DOHH2 (cell line): Measurements from ENCODE around the gene ETDC.
"Not testable (repeated sequence)": the region's sequence is repeated elsewhere in the genome, so short reads cannot be mapped to it uniquely, and the experiment has no call there.

ENCODE experiments used
- H3F3A ChIP-seq: fragments of 200-600 bp; sonication (generic), shearing (Covaris generic); 2 replicates; pipeline ENCODE4 v1.6.0; 2016; ENCODE audit warnings: antibody characterized with exemption, mild to moderate bottlenecking; ENCODE audit not compliant: control insufficient read depth, insufficient read depth
- H3K27ac ChIP-seq: fragments of 200-600 bp; sonication (generic); 2 replicates; pipeline ENCODE4 v1.5.1; 2014; ENCODE audit warnings: low read depth, mild to moderate bottlenecking, low read length, moderate library complexity
- H3K27me3 ChIP-seq: fragments of 200-600 bp; sonication (generic); 2 replicates; pipeline ENCODE4 v1.6.1; 2014; ENCODE audit warnings: mild to moderate bottlenecking, low read length, mixed read lengths; ENCODE audit not compliant: control insufficient read depth
- H3K36me3 ChIP-seq: fragments of 200-600 bp; sonication (generic); 2 replicates; pipeline ENCODE4 v1.6.1; 2014; ENCODE audit warnings: mild to moderate bottlenecking, low read length, moderate library complexity, mixed read lengths; ENCODE audit not compliant: control insufficient read depth
- H3K4me1 ChIP-seq: fragments of 200-600 bp; sonication (generic); 2 replicates; pipeline ENCODE4 v1.6.1; 2014; ENCODE audit warnings: mild to moderate bottlenecking, low read length, mixed read lengths; ENCODE audit not compliant: control insufficient read depth
- H3K4me2 ChIP-seq: fragments of 200-600 bp; sonication (generic); 2 replicates; pipeline ENCODE4 v1.6.0; 2014; ENCODE audit warnings: mild to moderate bottlenecking, low read length, moderate library complexity
- H3K4me3 ChIP-seq: fragments of 200-600 bp; sonication (generic); 2 replicates; pipeline ENCODE4 v1.5.1; 2014; ENCODE audit warnings: mild to moderate bottlenecking, low read length, mixed read lengths
- H3K79me2 ChIP-seq: fragments of 200-600 bp; sonication (generic); 2 replicates; pipeline ENCODE4 v1.6.1; 2014; ENCODE audit warnings: mild to moderate bottlenecking, low read length, mixed read lengths; ENCODE audit not compliant: control insufficient read depth
- H3K9me2 ChIP-seq: fragments of 200-600 bp; sonication (generic); replicated peaks from 2 replicates; pipeline ENCODE4 v1.6.1; 2014; ENCODE audit warnings: mild to moderate bottlenecking, low read length, mixed read lengths; ENCODE audit not compliant: control insufficient read depth
- H3K9me3 ChIP-seq: fragments of 200-600 bp; sonication (generic); 2 replicates; pipeline ENCODE4 v1.6.1; 2014; ENCODE audit warnings: antibody characterized with exemption, low read length, mixed read lengths; ENCODE audit not compliant: control insufficient read depth, insufficient read depth
- H4K20me1 ChIP-seq: fragments of 200-600 bp; sonication (generic); 2 replicates; pipeline ENCODE4 v1.6.0; 2014; ENCODE audit warnings: low read depth, mild to moderate bottlenecking, antibody characterized with exemption, low read length, moderate library complexity; ENCODE audit not compliant: control insufficient read depth, insufficient read depth
- CTCF ChIP-seq: fragments of 200-600 bp; sonication (generic); IDR thresholded peaks from one replicate; pipeline ENCODE4 v1.5.1; 2014; ENCODE audit warnings: antibody characterized with exemption, mild to moderate bottlenecking, low read depth, low read length; ENCODE audit not compliant: poor library complexity, severe bottlenecking
- EZH2phosphoT487 ChIP-seq: fragments of 200-600 bp; sonication (generic); IDR thresholded peaks from 2 replicates; pipeline ENCODE4 v1.6.1; 2017; ENCODE audit warnings: borderline replicate concordance, mild to moderate bottlenecking, antibody characterized with exemption, low read length, moderate library complexity, mixed read lengths

Gene ETDC

DNA sequence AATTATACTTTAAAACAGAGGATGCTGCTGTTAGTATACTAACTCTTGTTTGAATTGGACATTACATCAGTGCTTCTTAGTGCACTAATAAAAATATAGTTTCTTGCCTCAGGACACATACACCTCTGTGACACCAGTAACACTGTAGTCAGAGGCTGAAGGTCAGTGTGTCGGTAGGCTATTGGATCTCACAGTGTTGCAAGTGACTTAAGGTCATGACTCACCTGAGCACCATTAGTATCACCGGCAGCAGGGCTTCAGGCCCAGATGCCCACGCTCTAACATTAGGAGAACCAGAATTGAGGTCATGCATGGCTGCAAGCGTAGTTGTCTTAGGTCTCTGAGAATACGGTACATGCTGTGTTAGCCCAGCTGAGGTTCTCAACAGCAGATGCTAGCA lies 15.2 kb downstream of the ETDC start:
- H3K9me2 ChIP-seq = no peaks in the 10 kb centered on the region
- no peaks in the 10 kb centered on the region for H3K4me1 ChIP-seq
- H3K4me2 ChIP-seq = no peak overlapping the region
- no peaks in the 10 kb centered on the region for H4K20me1 ChIP-seq
- no peak overlapping the region for H3K4me3 ChIP-seq
- no peaks in the 10 kb centered on the region for H3K27me3 ChIP-seq
- no peak overlapping the region for H3K27ac ChIP-seq
- H3F3A ChIP-seq = no peaks in the 10 kb centered on the region
- no peaks in the 10 kb centered on the region for H3K36me3 ChIP-seq
- no peaks in the 10 kb centered on the region for H3K79me2 ChIP-seq
- H3K9me3 ChIP-seq = peaks cover 5% of the 10 kb centered on the region; the same call in 1 of the 2 replicates
- TF ChIP-seq CTCF (no peak), EZH2phosphoT487 (no peak)

DNA sequence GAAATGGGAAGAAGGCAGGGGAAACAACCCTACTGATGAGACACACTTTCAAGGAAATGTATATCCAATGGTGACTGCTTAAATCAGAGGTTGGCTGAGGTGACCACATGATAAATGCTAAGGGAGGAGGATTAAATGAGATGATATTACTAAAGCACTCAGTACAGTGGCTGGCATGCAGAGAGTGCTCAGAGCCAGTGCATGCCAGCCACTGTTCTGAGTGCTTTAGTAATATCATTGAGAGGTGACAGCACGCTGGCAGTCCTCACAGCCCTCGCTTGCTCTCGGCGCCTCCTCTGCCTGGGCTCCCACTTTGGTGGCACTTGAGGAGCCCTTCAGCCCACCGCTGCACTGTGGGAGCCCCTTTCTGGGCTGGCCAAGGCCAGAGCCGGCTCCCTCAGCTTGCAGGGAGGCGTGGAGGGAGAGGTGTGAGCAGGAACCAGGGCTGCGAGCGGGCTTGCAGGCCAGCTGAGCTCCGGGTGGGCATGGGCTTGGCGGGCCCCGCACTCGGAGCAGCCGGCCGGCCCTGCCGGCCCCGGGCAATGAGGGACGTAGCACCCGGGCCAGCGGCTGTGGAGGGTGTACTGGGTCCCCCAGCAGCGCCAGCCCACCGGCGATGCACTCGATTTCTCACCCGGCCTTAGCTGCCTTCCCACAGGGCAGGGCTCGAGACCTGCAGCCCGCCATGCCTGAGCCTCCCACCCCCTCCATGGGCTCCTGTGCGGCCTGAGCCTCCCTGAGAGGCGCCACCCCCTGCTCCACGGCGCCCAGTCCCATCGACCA lies 15.9 kb downstream of the ETDC start:
- not testable (repeated sequence) for H3K4me1 ChIP-seq, H3K9me2 ChIP-seq, H3K4me2 ChIP-seq, H4K20me1 ChIP-seq, H3K27me3 ChIP-seq, H3F3A ChIP-seq, H3K27ac ChIP-seq, H3K79me2 ChIP-seq, H3K36me3 ChIP-seq, H3K9me3 ChIP-seq, H3K4me3 ChIP-seq

- Histone ChIP-seq H3K4me1 (no peaks in the 10 kb centered on the region), H3K4me3 (no peak overlapping the region), H3K36me3 (no peaks in the 10 kb centered on the region), H3K27ac (no peak overlapping the region), H3K9me2 (no peaks in the 10 kb centered on the region), H3K79me2 (no peaks in the 10 kb centered on the region), H3K27me3 (no peaks in the 10 kb centered on the region), H3K4me2 (no peak overlapping the region), H4K20me1 (no peaks in the 10 kb centered on the region), H3F3A (no peaks in the 10 kb centered on the region), H3K9me3 (peaks cover under 1% of the 10 kb centered on the region; the same call in 1 of the 2 replicates)
- TF ChIP-seq EZH2phosphoT487 = no peak
- TF ChIP-seq CTCF = no peak
Measured at GRCh38 chrX:135327299-135327698, 18.0 kb downstream of the ETDC start.

DNA sequence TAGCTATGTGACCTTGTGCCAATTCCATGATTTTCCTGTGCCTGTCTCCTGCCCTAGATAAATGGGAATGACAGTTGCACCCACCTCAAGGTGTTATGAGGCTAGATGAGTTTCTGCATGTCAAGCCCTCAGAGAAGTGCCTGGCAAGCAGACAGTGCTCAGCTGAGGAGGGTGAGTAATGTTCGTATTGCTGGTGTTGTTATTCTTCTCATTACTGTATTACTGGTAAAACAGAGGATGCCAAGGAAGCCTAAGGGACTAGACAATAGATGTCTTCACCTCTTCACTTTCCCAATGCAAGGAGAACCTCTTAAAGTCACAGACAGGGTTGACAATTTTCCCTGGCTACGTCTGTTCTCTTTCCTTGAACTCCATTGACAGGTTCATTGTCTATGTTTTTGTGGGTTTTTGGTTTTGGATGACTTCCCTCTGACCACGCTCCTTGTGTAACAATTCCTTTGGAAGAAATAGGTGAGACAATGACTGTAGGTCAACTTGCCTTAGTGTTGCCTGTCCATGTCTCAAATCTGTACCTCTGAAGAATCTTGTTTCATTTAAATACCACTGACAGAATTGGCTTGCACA lies 19.2 kb downstream of the ETDC start:
- H3K9me3 ChIP-seq = no peaks in the 10 kb centered on the region
- no peaks in the 10 kb centered on the region for H3K36me3 ChIP-seq
- no peak overlapping the region for H3K4me2 ChIP-seq
- H3K27ac ChIP-seq = no peak overlapping the region
- H3K4me1 ChIP-seq = no peaks in the 10 kb centered on the region
- H3F3A ChIP-seq = no peaks in the 10 kb centered on the region
- H3K9me2 ChIP-seq = no peaks in the 10 kb centered on the region
- H3K4me3 ChIP-seq = no peak overlapping the region
- H4K20me1 ChIP-seq = no peaks in the 10 kb centered on the region
- TF ChIP-seq CTCF (no peak), EZH2phosphoT487 (no peak)
- no peaks in the 10 kb centered on the region for H3K79me2 ChIP-seq
- H3K27me3 ChIP-seq = no peaks in the 10 kb centered on the region
